Endothelial cell of hepatic sinusoid (primary cell): ENCODE results near the gene PRIMPOL.
"Not testable (repeated sequence)": the region's sequence is repeated elsewhere in the genome, so short reads cannot be mapped to it uniquely, and the experiment has no call there.

Experiments
- in situ Hi-C: cut with HindIII; loops from 2 replicates; pipeline ENCODE4 v1.10.0; 2017; ENCODE audit warnings: low sequenced_read_pairs

PRIMPOL gene

DNA sequence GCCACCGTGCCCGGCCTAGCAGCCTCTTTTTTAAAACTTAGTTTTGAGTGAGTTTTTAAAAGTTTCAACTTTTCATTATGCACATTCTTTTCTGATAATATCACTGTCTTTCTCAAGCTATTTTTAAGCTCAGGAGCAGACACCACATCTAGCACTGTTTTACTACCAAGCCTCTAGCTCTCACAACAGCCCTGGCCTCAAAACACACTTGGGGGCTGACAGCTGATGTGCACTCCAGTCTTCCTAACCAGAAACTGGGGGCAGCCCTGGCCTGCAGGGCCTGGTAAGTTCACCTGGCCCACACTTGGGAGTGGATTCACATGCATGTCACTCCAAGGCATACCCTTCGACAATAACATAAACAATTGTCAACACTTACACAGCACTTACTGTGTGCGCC lies 50.4 kb downstream of the PRIMPOL start:
- in situ Hi-C loops, result no loop called here

DNA sequence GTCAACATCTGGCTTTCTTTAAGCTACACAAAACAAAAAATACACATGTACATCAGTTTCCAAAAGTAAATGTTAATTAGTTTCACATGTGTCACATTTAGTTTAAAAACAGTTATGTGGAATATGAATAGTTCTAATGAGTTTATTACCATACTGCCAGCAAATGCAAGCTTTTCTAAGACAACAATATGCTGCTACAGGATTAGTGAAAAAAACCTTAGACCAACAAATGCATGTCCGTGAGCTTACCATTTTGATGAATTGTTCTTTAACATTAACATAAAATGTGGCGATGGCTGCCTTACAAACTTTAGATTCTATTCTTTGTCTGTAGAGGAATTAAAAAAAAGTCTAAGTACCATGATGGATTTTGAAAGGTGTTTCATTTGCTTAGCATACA lies 52.6 kb downstream of the PRIMPOL start:
- in situ Hi-C loops, result no loop called here

DNA sequence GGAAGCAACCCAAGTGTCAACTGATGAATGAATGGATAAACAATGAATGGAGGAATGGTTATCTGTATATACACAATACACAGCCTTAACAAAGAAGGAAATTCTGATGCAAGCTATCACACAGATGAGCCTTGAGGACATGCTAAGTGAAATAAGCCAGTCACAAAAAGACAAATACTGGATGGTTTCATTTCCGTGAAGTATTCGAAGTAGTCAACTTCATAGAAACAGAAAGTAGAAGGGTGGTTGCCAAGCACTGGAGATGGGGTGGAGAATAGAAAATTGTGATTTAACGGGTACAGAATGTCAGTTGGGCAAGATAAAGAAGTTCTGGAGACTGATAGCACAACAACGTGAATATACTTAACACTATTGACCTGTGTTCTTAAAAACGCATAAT lies 56.2 kb downstream of the PRIMPOL start:
- in situ Hi-C loops, result no loop called here

GRCh38 chr4:184706453-184706852 lies 56.9 kb downstream of the PRIMPOL start:
- in situ Hi-C loops, result no loop called here

DNA sequence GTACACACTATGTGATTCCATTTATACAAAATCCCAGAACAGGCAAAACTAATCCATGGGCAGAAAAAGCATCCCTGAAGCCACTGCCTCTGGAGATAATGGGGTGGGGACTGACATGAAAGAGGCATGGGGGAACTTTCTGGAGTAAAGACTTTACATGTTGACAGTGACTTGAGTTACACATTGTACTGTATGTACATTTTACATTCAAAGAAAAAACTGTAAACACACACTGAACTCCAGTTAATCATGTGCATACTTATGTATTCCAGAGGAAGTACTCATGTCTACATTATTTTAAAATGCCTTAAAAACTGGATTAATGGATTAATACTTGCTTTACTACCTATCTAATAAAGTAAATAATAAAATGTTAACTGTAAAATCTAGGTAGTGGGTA lies 62.8 kb downstream of the PRIMPOL start:
- in situ Hi-C loops, result no loop called here

DNA sequence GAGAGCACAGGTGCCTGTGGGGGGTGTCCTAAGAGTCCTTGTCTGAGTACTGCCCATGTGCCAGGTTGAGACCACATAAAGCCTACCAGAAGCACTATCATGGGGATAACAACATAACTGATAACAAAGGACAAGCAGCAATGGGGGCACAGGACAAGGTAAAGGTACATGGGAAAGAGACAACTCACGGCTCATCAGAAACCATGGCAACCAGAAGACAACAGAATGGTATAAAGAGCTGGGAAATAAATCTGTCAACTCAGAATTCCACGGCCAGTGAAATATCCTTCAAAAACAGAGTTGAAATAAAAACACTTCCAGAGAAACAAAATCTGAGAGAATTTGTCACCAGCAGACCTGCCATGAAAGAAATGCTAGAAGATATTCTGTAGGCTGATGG lies 64.3 kb downstream of the PRIMPOL start:
- in situ Hi-C loops, result no loop called here

DNA sequence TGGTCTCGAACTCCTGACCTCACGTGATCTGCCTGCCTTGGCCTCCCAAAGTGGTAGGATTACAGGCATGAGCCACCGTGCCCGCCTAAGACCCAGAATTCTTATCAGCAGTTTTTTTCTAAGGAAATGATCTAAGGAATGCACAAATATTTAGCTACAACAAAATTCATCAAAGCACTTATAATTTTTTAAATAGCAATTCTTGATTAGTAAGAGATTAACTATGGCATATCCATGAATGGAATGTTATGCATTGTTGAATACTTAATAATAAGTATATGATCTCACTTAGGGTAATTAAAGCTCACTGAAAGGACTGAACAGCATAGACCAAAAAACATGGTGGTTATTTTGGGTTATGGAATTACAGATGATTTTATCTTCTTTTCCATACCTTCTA lies 66.0 kb downstream of the PRIMPOL start:
- in situ Hi-C loops, result no loop called here

DNA sequence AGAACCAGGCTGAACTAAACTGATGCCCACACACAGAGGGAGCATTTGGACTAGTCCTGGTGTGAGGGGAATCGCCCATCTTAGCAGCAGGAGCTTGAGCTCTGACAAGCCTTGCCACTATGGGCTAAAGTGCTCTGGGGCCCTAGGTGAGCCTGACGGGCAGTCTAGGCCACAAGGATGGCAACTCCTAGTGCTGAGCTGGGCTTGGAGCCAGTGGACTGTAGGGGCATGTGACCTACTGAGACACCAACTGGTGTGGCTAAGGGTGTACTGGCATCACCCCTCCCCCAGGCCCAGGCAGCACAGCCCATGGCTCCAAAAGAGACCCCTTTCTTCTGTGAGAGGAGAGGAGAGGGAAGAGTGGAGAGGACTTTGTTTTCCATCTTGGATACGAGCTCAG lies 69.9 kb downstream of the PRIMPOL start:
- in situ Hi-C loops, result no loop called here

GRCh38 chr4:184721254-184721653 lies 71.7 kb downstream of the PRIMPOL start:
- in situ Hi-C loops, result no loop called here

GRCh38 chr4:184722798-184723197 lies 73.3 kb downstream of the PRIMPOL start:
- in situ Hi-C loops, result no loop called here

DNA sequence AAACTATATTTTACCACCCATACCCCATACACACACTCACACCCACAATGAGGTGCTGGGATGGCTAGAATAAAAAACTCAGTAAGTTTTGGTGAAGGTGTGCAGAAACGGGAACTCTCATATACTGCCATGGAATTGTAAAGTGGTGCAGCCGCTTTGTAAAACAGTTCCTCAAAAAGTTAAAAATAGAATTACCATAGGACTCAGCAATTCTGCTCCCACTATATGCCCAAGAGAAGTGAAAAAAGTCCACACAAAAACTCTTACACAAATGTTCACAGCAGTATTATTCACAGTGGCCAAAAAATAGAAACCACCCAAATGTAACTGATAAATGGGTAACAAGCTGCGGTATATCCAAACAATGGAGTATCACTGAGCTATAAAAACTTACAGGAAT lies 77.9 kb downstream of the PRIMPOL start:
- in situ Hi-C loops, result no loop called here

- in situ Hi-C loops, result no loop called here
These were observed 79.3 kb downstream of the PRIMPOL start for GRCh38 chr4:184728858-184729257.

GRCh38 chr4:184729946-184730345 lies 80.4 kb downstream of the PRIMPOL start:
- in situ Hi-C loops, result no loop called here

DNA sequence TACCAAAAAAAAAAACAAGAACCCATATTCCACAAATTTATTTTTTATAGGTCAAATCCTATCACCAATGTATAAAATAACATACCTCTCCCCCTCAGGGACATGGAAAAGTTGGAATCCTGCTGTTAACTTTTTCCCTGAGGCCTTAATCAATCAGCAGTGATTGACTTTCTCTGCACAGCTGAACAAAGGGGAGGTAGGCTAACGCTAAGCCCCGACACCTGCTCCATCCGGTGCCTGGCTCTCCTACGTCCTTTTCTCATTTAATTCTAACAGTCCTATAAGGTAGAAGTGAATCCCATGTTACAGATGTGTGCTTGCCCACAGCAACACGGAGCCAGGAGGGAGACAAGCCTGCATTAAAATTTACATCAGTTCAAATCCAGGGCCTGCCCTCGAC lies 81.5 kb downstream of the PRIMPOL start:
- in situ Hi-C loops, result no loop called here

DNA sequence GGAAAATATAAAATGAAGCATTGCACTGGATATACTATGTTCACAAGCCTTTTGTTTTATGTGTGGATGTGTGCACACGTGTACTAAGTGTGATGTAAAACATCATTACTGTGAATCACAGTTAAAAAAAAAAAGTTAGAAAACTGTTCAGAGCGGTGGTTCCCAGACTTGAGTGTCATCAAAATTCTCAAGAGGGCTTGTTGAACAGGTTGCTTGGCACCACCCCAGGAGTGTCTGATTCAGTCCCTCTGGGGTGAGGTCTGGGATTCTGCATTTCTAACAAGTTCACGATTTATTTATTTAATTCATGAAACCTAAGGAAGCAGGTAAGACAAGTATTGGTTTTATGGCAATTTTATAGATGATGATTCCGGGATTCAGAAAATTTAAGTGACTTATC lies 82.6 kb downstream of the PRIMPOL start:
- in situ Hi-C loops, result no loop called here

DNA sequence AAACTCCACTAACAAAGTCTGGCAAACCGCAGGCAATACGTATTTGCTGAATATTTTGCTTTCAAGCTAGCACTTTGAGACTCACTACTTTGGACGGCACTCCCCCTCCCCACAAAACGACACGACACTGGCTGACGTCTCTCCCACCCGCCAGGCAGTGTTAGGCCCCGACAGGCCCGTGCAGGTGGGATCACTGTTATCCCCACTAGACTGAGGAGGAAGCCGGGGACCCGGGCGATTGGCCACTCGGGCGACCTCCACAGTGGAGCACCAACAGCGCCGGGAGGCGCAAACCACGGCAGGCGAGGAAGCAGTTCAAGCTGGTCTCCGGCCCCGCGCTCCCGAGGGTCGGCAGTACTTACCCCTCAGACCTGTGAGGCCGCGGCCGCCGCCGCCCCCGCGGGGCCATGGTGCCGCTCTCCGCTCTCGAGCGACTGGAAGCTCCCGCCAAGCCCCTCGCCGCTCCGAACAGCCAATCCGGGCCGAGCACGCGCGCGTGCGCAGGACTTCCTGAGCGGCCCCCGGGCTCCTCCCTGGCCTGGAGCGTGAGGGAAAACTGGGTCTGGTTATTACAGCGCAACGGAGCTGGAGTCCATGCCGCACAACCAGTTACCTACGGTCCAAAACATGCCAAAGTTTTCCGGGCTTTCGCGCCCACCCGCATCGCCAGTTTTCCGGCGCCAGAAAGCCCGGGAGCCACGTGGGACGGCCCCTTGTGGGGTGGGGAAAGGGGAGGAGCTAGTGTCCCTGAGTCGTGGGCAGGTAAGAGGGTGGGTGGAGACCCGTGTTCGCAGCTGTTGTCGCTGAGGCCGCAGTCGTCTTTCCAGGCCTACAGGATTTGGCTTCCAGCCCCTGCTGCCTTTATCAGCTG lies 84.4 kb downstream of the PRIMPOL start, which contains the start of gene CENPU:
Gene CENPU (minus strand): TSS at position 443 of the 871 bp plus-strand sequence. CDS start 34 bp downstream, at position 409.
- in situ Hi-C loops, result no loop called here

DNA sequence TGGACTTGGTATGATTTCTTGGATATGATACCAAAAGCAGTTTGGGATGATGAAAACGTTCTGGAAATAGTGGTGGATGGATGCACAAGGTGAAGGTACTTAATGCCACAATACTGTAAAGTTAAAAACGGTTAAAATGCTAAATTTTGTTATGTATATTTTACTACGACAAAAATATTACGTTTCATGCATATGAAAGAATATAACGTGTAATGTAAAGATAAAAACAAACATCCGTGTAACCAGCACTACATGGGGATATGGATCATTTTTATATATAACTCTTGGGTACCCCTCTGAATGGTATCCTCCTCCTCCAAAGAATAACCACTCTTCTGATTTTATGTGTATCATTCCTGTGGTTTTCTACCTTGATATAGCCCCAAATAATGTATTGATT lies 85.2 kb downstream of the PRIMPOL start:
- in situ Hi-C loops, result no loop called here

- in situ Hi-C loops, result not testable (repeated sequence)
These were observed 90.0 kb downstream of the PRIMPOL start for GRCh38 chr4:184739575-184739974.

DNA sequence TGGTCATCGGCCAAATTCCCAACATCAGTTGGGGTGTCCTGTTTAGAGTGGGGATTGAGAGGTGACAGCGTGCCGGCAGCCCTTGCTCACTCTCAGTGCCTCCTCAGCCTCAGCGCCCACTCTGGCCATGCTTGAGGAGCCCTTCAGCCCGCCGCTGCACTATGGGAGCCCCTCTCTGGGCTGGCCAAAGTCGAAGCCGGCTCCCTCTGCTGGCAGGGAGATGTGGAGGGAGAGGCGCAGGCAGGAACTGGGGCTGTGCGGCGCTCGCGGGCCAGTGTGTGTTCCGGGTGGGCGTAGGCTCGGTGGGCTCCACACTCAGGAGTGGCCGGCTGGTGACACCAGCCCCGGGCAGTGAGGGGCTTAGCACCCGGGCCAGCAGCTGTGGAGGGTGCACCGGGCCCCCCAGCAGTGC lies 91.4 kb downstream of the PRIMPOL start:
- in situ Hi-C loops, result no loop called here

- in situ Hi-C loops, result not testable (repeated sequence)
These were observed 92.1 kb downstream of the PRIMPOL start for GRCh38 chr4:184741651-184742050.

DNA sequence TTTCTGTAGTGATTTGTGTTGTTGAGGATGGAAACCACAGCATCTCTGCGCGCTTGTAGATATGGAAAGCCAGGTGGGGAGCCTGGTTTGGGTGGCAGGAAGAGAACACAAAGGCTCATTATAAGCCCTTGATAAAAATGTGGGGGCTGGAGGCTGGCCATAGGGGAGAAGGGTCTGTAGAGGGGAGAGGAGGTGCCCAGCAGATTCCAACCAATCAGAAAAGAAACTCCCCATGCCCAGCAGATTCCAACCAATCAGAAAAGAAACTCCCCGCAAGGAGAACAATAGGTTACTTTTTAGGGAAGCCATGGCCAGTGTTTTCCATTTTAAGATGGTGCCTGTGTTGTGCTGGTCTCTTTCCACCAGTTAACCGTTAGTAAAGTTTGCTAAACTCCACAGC lies 94.1 kb downstream of the PRIMPOL start:
- in situ Hi-C loops, result no loop called here

GRCh38 chr4:184744236-184744635 lies 94.7 kb downstream of the PRIMPOL start:
- in situ Hi-C loops, result no loop called here
